ENCODE measurements around the gene NUDT13.

DNA sequence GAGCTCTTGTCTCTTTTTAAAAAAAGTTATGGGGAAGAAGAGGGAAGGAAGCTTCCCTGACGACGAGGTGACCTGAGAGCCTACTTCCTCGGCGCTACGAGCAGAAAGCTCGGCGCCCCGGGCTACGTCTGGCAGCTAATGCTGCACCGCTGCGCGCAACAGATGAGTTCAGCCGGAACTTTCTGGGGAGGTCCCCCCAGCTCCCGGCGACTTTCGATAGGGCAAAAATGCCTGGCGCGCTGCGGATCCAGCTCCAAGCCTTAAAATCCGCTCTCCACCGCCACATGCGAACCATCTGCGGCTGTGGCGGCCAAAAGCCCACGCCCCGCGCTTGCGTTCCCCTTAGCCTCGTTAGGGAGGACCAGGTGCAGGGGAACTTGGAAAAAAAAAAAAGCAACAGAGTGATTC lies 14.2 kb upstream of the NUDT13 start:
- TF ChIP-seq, protein P1, sequence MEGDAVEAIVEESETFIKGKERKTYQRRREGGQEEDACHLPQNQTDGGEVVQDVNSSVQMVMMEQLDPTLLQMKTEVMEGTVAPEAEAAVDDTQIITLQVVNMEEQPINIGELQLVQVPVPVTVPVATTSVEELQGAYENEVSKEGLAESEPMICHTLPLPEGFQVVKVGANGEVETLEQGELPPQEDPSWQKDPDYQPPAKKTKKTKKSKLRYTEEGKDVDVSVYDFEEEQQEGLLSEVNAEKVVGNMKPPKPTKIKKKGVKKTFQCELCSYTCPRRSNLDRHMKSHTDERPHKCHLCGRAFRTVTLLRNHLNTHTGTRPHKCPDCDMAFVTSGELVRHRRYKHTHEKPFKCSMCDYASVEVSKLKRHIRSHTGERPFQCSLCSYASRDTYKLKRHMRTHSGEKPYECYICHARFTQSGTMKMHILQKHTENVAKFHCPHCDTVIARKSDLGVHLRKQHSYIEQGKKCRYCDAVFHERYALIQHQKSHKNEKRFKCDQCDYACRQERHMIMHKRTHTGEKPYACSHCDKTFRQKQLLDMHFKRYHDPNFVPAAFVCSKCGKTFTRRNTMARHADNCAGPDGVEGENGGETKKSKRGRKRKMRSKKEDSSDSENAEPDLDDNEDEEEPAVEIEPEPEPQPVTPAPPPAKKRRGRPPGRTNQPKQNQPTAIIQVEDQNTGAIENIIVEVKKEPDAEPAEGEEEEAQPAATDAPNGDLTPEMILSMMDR (IDR thresholded peaks at IDR 0.05; ENCODE audit: borderline replicate concordance, extremely low read depth, low read length, poor library complexity, severe bottlenecking) = no peak
- TF ChIP-seq EZH2 (IDR thresholded peaks at IDR 0.05; ENCODE audit: borderline replicate concordance, low read depth, low read length, severe bottlenecking) = no peak
